ENCODE data around the gene ZNF283.
"Not testable (repeated sequence)": the region's sequence is repeated elsewhere in the genome, so short reads cannot be mapped to it uniquely, and the experiment has no call there.

Gene ZNF283

DNA sequence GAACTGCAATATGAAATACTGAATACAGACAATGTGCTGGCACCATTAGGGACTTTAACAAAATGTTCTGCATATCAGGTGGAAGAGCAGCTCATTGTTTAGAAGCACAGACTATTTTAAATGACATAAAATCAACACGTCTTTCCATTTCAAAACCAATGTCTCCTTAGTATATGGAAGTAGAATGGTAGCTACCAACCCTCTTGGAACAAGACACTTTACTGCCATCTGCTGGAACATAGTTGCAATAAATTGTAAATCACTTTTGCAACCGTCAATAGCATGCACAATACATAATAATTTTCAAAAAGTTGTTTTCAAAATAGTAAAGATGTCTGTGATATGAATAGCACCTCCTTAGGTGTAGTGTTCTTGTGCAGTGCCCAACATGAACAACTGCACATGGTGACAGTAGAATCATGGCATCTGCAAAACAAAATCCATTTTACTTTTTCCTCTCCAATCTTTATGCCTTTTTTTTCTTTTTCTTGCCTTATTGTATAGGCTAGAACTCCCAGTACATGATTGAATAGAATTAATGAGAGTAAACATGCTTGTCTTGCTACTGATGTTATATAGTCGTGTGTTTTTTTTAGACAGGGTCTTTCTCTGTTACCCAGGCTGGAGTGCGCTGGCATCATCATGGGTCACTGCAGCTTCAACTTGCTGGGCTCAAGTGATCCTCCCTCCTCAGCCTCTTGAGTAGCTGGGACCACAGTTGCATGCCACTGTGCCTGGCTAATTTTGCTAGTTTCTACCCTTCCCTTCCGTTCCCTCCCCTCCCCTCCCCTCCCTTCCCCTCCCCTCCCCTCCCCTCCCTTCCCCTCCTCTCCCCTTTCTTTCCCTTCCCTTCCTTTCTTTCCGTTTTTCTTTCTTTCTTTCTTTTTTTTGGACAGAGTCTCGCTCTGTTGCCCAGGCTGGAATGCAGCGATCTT is 17.1 kb upstream of the ZNF283 start:
- H3K4me3 ChIP-seq (ENCODE audit: control insufficient read depth, low read depth, low read length), result no peak overlapping the region
- TF ChIP-seq, protein P1, sequence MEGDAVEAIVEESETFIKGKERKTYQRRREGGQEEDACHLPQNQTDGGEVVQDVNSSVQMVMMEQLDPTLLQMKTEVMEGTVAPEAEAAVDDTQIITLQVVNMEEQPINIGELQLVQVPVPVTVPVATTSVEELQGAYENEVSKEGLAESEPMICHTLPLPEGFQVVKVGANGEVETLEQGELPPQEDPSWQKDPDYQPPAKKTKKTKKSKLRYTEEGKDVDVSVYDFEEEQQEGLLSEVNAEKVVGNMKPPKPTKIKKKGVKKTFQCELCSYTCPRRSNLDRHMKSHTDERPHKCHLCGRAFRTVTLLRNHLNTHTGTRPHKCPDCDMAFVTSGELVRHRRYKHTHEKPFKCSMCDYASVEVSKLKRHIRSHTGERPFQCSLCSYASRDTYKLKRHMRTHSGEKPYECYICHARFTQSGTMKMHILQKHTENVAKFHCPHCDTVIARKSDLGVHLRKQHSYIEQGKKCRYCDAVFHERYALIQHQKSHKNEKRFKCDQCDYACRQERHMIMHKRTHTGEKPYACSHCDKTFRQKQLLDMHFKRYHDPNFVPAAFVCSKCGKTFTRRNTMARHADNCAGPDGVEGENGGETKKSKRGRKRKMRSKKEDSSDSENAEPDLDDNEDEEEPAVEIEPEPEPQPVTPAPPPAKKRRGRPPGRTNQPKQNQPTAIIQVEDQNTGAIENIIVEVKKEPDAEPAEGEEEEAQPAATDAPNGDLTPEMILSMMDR (conservative IDR thresholded peaks at IDR 0.05; ENCODE audit: control insufficient read depth, insufficient read depth, low read depth, low read length), result peak; percentile 74
- peak; percentile 76 for DNase-seq (ENCODE audit: low read depth)

DNA sequence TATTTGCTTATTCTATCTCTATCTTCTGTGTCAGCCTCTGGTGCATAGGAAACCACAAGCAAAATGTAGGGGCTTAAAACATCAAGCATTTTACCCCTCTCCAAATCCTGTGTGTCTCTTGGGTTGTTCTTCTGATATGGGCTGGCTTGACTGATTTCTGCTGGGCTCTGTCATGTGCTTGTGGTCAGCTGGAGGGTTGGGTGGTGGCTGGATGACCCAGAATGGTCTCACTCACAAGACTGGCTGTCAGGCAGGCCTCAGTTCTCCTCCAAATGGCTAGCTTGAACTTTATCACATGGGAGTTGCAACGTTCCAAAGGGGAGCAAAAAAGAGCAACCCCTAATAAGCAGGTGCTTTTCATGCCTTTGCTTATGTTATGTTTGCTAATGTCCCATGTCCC is 15.3 kb upstream of the ZNF283 start:
- no peak for DNase-seq (ENCODE audit: low read depth)
- no peak overlapping the region for H3K4me3 ChIP-seq (ENCODE audit: control insufficient read depth, low read depth, low read length)
- TF ChIP-seq, protein P1 (conservative IDR thresholded peaks at IDR 0.05; ENCODE audit: control insufficient read depth, insufficient read depth, low read depth, low read length), result no peak

DNA sequence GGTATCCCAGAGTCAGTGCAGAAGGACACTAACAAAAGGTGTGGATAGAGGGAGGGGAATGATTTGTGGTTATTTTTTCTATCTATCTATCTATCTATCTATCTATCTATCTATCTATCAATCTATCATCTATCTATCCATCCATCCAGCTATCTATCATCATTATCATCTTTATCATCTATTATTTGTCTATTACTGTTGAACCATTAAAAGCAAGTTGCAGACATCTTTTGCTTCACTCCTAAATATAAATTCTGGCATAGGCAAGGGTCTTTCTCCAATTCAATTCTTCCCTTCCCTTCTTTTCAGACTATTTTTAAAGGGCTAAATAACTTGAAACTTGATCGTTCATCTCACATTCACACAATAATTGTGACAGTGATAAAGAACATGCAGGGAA is 14.9 kb upstream of the ZNF283 start:
- TF ChIP-seq, protein P1 (conservative IDR thresholded peaks at IDR 0.05; ENCODE audit: control insufficient read depth, insufficient read depth, low read depth, low read length), result no peak
- H3K4me3 ChIP-seq (ENCODE audit: control insufficient read depth, low read depth, low read length), result no peak overlapping the region
- DNase-seq (ENCODE audit: low read depth), result no peak

- no peak overlapping the region for H3K4me3 ChIP-seq (ENCODE audit: control insufficient read depth, low read depth, low read length)
- DNase-seq (ENCODE audit: low read depth), result no peak
- TF ChIP-seq, protein P1 (conservative IDR thresholded peaks at IDR 0.05; ENCODE audit: control insufficient read depth, insufficient read depth, low read depth, low read length), result no peak
Observed at GRCh38 chr19:43812688-43813087, 14.4 kb upstream of the ZNF283 start.

DNA sequence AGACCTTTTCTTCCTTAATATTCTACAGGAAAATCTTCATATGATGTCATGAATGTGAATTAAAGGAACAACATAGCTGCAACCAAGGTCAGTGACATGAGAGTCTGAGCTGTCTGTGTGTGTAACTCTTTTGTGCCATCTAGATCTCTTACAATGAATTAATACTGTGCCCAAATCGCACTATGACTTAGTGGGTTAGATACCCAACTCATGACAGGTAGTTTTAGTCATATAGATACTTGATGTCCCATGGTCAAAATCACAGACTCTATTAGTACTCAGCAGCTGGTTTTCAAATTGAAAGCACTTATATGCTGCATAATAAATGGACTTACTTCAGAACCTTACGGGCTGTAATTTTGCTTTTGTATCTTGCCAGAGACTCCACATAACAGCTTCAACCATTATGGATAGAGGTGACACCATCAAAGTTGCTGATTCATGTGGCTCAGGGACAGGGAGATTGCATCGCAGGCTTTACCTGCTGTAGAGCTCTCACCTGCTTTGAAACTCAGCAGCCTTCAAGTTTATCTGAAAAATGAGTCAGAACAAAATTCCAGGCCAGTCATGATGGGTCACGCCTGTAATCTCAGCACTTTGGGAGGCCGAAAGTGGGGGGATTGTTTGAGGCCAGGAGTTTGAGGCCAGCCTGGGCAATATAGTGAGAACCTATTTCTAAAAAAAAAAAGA is 12.3 kb upstream of the ZNF283 start:
- no peak overlapping the region for H3K4me3 ChIP-seq (ENCODE audit: control insufficient read depth, low read depth, low read length)
- DNase-seq (ENCODE audit: low read depth), result no peak
- TF ChIP-seq, protein P1 (conservative IDR thresholded peaks at IDR 0.05; ENCODE audit: control insufficient read depth, insufficient read depth, low read depth, low read length), result no peak

GRCh38 chr19:43817454-43817853 is 9.7 kb upstream of the ZNF283 start:
- not testable (repeated sequence) for DNase-seq (ENCODE audit: low read depth); H3K4me3 ChIP-seq (ENCODE audit: control insufficient read depth, low read depth, low read length)

- no peak for DNase-seq (ENCODE audit: low read depth)
- TF ChIP-seq, protein P1 (conservative IDR thresholded peaks at IDR 0.05; ENCODE audit: control insufficient read depth, insufficient read depth, low read depth, low read length), result no peak
- H3K4me3 ChIP-seq (ENCODE audit: control insufficient read depth, low read depth, low read length), result no peak overlapping the region
Observed at GRCh38 chr19:43818500-43818899, 8.6 kb upstream of the ZNF283 start.

Data from fibroblast of mammary gland (primary cell).